22Rv1 (cell line): ENCODE data around the gene ADAMTS2.

Experiments
- ZFX ChIP-seq: fragments of 450-650 bp; IDR thresholded peaks from 2 replicates; pipeline ENCODE4 v1.6.1; 2017; ENCODE audit warnings: antibody characterized with exemption, borderline replicate concordance
- TF ChIP-seq, protein P1 (sequence below): fragments of 450-650 bp; IDR thresholded peaks from 2 replicates; pipeline ENCODE4 v1.5.1; 2017; ENCODE audit warnings: mild to moderate bottlenecking

- TF ChIP-seq, protein P1, sequence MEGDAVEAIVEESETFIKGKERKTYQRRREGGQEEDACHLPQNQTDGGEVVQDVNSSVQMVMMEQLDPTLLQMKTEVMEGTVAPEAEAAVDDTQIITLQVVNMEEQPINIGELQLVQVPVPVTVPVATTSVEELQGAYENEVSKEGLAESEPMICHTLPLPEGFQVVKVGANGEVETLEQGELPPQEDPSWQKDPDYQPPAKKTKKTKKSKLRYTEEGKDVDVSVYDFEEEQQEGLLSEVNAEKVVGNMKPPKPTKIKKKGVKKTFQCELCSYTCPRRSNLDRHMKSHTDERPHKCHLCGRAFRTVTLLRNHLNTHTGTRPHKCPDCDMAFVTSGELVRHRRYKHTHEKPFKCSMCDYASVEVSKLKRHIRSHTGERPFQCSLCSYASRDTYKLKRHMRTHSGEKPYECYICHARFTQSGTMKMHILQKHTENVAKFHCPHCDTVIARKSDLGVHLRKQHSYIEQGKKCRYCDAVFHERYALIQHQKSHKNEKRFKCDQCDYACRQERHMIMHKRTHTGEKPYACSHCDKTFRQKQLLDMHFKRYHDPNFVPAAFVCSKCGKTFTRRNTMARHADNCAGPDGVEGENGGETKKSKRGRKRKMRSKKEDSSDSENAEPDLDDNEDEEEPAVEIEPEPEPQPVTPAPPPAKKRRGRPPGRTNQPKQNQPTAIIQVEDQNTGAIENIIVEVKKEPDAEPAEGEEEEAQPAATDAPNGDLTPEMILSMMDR: no peak
- no peak for TF ChIP-seq ZFX
These were observed 153 bp downstream of the ADAMTS2 start for GRCh38 chr5:179345183-179345432.
